Keratinocyte (primary cell): ENCODE measurements around the gene RNF207. TPM values are rescaled to one million over a fixed set of nuclear protein-coding genes. Genes with fewer than 3 reads are reported as not detected.

ENCODE experiments used
- DNase-seq: peaks from one replicate; pipeline ENCODE4 v3.0.0-alpha.2; 2011; ENCODE audit warnings: low read depth, missing footprints, low spot score
- FAIRE-seq: peaks from 2 replicates; lab custom pipeline; 2011; peaks lifted over from hg19 to GRCh38; lab: Jason Lieb, UNC
- H2AFZ ChIP-seq: 2 replicates; pipeline ENCODE4 v1.6.0; 2012; ENCODE audit warnings: low read length, control low read depth, inconsistent platforms; ENCODE audit not compliant: control insufficient read depth
- H3K27ac ChIP-seq: 2 replicates; pipeline ENCODE4 v1.5.1; 2011; ENCODE audit warnings: low read length; ENCODE audit not compliant: control insufficient read depth, insufficient read depth
- H3K27me3 ChIP-seq: 3 replicates; pipeline ENCODE4 v1.6.0; 2011; ENCODE audit warnings: low read length; ENCODE audit not compliant: control insufficient read depth, insufficient read depth; ENCODE audit errors: extremely low read depth
- H3K36me3 ChIP-seq, 2 experiments: 2 replicates in 1 of 2; 3 replicates in 1 of 2; pipeline ENCODE4 v1.5.1; 2011; ENCODE audit warnings: low read length in 2 of 2, mild to moderate bottlenecking in 1 of 2; ENCODE audit not compliant: control insufficient read depth in 2 of 2, insufficient read depth in 2 of 2; ENCODE audit errors: extremely low read depth in 1 of 2
- H3K4me1 ChIP-seq: 3 replicates; pipeline ENCODE4 v1.5.1; 2011; ENCODE audit warnings: low read length; ENCODE audit not compliant: control insufficient read depth, insufficient read depth; ENCODE audit errors: extremely low read depth
- H3K4me2 ChIP-seq: 3 replicates; pipeline ENCODE4 v1.6.0; 2011; ENCODE audit warnings: low read depth, low read length; ENCODE audit not compliant: control insufficient read depth, insufficient read depth; ENCODE audit errors: extremely low read depth
- H3K4me3 ChIP-seq, 3 experiments: fragments of 200-600 bp in 1 of 3; sonication (generic) in 1 of 3; 2 replicates in 2 of 3; 3 replicates in 1 of 3; pipeline ENCODE4 v1.5.1; 2011 to 2016; ENCODE audit warnings: low read length in 3 of 3, mild to moderate bottlenecking in 3 of 3, control low read depth in 2 of 3, inconsistent platforms in 1 of 3, low read depth in 1 of 3, mixed read lengths in 1 of 3, mixed run types in 1 of 3, moderate library complexity in 1 of 3; ENCODE audit not compliant: control insufficient read depth in 2 of 3, insufficient read depth in 2 of 3; ENCODE audit errors: extremely low read depth in 1 of 3
- H3K79me2 ChIP-seq: 2 replicates; pipeline ENCODE4 v1.6.0; 2012; ENCODE audit warnings: low read length; ENCODE audit not compliant: control insufficient read depth, insufficient read depth
- H3K9ac ChIP-seq: 3 replicates; pipeline ENCODE4 v1.6.0; 2011; ENCODE audit warnings: low read length; ENCODE audit not compliant: control insufficient read depth, insufficient read depth; ENCODE audit errors: extremely low read depth
- H3K9me1 ChIP-seq: 3 replicates; pipeline ENCODE4 v1.6.0; 2011; ENCODE audit warnings: low read length; ENCODE audit not compliant: control insufficient read depth, insufficient read depth; ENCODE audit errors: extremely low read depth
- H3K9me3 ChIP-seq: 2 replicates; pipeline ENCODE4 v1.5.1; 2012; ENCODE audit warnings: low read depth, low read length; ENCODE audit not compliant: control insufficient read depth
- H4K20me1 ChIP-seq: 3 replicates; pipeline ENCODE4 v1.6.0; 2011; ENCODE audit warnings: low read length; ENCODE audit not compliant: control insufficient read depth, insufficient read depth; ENCODE audit errors: extremely low read depth
- EZH2 ChIP-seq: IDR thresholded peaks from one replicate; pipeline ENCODE4 v1.6.1; 2012; ENCODE audit warnings: inconsistent platforms, mild to moderate bottlenecking, low read length, moderate library complexity
- dilution Hi-C: fragments of 300-500 bp; cut with MboI; formaldehyde crosslinking; loops from one replicate; pipeline ENCODE4 v1.7.0; 2020; ENCODE audit warnings: low sequenced_read_pairs; ENCODE audit not compliant: extremely low pct_ligation_motif_present
- polyA plus RNA-seq, 5 experiments: library from polyadenylated mRNA; depleted of rRNA in 3 of 5; stranded (reverse) in 3 of 5; stranded (forward) in 1 of 5; unstranded in 1 of 5; fragments of >200 nt; gene quantifications; 1 replicate in 1 of 5; 2 replicates in 3 of 5; 3 replicates in 1 of 5; pipeline versions ENCODE4 v1.2.1 to v1.2.3, GENCODE V29; 2011 to 2012; ENCODE audit warnings: missing spikeins in 2 of 5, low read depth in 1 of 5, low replicate concordance in 1 of 5
- TF ChIP-seq, protein P1 (sequence below), 3 experiments: IDR thresholded peaks in 1 of 3; conservative IDR thresholded peaks in 1 of 3; optimal IDR thresholded peaks in 1 of 3; 2 replicates in 2 of 3; 3 replicates in 1 of 3; pipeline versions ENCODE3 to v1.5.1; 2011; ENCODE audit warnings: low read length in 3 of 3, mild to moderate bottlenecking in 3 of 3, moderate library complexity in 2 of 3, control low read depth in 1 of 3, inconsistent platforms in 1 of 3; ENCODE audit not compliant: insufficient read depth in 2 of 3; ENCODE audit errors: extremely low read depth in 1 of 3

Gene RNF207
- polyA plus RNA-seq, 1 donor (not counting 4 experiments of a cell fraction or from before 2014, with no cell fraction given), result 6.1 TPM

GRCh38 chr1:6257541-6258069, 51.7 kb downstream of the RNF207 start:
- Histone ChIP-seq H3K4me2 (no peak overlapping the region), H3K9ac (no peak overlapping the region), H3K27me3 (no peaks in the 10 kb centered on the region), H3K4me1 (peaks cover 17% of the 10 kb centered on the region), H3K9me3 (no peaks in the 10 kb centered on the region), H3K27ac (no peak overlapping the region), H3K4me3 (no peak overlapping the region), H3K79me2 (no peaks in the 10 kb centered on the region), H2AFZ (no peak overlapping the region), H3K9me1 (peaks cover 3% of the 10 kb centered on the region), H4K20me1 (no peaks in the 10 kb centered on the region), H3K36me3 (peaks cover 6% of the 10 kb centered on the region in 2 experiments)
- no peak for TF ChIP-seq EZH2
- TF ChIP-seq, protein P1, sequence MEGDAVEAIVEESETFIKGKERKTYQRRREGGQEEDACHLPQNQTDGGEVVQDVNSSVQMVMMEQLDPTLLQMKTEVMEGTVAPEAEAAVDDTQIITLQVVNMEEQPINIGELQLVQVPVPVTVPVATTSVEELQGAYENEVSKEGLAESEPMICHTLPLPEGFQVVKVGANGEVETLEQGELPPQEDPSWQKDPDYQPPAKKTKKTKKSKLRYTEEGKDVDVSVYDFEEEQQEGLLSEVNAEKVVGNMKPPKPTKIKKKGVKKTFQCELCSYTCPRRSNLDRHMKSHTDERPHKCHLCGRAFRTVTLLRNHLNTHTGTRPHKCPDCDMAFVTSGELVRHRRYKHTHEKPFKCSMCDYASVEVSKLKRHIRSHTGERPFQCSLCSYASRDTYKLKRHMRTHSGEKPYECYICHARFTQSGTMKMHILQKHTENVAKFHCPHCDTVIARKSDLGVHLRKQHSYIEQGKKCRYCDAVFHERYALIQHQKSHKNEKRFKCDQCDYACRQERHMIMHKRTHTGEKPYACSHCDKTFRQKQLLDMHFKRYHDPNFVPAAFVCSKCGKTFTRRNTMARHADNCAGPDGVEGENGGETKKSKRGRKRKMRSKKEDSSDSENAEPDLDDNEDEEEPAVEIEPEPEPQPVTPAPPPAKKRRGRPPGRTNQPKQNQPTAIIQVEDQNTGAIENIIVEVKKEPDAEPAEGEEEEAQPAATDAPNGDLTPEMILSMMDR (optimal IDR thresholded peaks at IDR 0.05 in 1 of 3, IDR thresholded peaks at IDR 0.05 in 1 of 3, conservative IDR thresholded peaks at IDR 0.05 in 1 of 3; ENCODE audit: extremely low read depth in 1 of 3, insufficient read depth in 2 of 3, low read length in 3 of 3), result no peak
- FAIRE-seq (no peak), DNase-seq (no peak)
- dilution Hi-C loops, result no loop called here

DNA sequence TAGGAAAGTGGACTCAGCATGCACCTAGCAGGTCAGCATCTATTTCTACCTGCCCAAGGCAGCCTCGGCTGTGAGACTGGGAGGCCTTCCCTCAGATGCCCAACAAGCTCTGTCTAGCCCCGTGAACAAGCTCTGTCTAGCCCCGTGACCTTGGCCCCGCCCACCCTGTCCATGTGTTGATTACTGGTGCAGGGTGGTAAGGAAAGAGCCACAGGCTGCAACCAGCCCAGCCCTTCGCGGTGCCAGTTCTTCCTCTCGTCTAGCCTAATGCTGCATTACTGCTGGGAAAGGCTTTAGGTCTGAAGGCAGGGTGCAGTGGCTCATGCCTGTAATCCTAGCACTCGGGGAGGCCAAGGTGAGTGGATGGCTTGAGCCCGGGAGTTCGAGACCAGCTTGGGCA, 52.8 kb downstream of the RNF207 start:
- H3K79me2 ChIP-seq, result no peaks in the 10 kb centered on the region
- H3K9me3 ChIP-seq, result no peaks in the 10 kb centered on the region
- H3K4me1 ChIP-seq, result peaks cover 18% of the 10 kb centered on the region
- DNase-seq (peak; percentile 53), FAIRE-seq (peak; percentile 95)
- dilution Hi-C loops, result no loop called here
- TF ChIP-seq EZH2, result no peak
- TF ChIP-seq, protein P1 (optimal IDR thresholded peaks at IDR 0.05 in 1 of 3, IDR thresholded peaks at IDR 0.05 in 1 of 3, conservative IDR thresholded peaks at IDR 0.05 in 1 of 3; ENCODE audit: extremely low read depth in 1 of 3, insufficient read depth in 2 of 3, low read length in 3 of 3), result no peak
- H3K27me3 ChIP-seq, result no peaks in the 10 kb centered on the region
- no peak overlapping the region for H2AFZ ChIP-seq
- H3K9ac ChIP-seq, result no peak overlapping the region
- H4K20me1 ChIP-seq, result no peaks in the 10 kb centered on the region
- H3K27ac ChIP-seq, result peak overlapping the region; percentile 26
- peaks cover 3% of the 10 kb centered on the region for H3K9me1 ChIP-seq
- peaks cover 3% of the 10 kb centered on the region in 2 experiments for H3K36me3 ChIP-seq
- peak overlapping the region; percentile 78 for H3K4me2 ChIP-seq
- H3K4me3 ChIP-seq, result no peak overlapping the region
